HCT116 (cell line): ENCODE data around the gene NYAP1. TPM values are rescaled to one million over a fixed set of nuclear protein-coding genes. Genes with fewer than 3 reads are reported as not detected.
"Not testable (repeated sequence)": the region's sequence is repeated elsewhere in the genome, so short reads cannot be mapped to it uniquely, and the experiment has no call there.

Experiments
- ATAC-seq: fragments of 200-7000 bp; cut with Tn5 transposase; 2 replicates; pipeline ENCODE4 v1.9.1; 2020; ENCODE audit warnings: mild to moderate bottlenecking, moderate library complexity
- BruUV-seq: library from RNA; stranded (reverse); fragments of 400-500 nt; replicated peaks from 2 replicates; lab custom pipeline; 2021; lab: Mats Ljungman, UMichigan
- CTCF ChIA-PET: fragments of 300-600 bp; sonication (Branson Sonifier 250); formaldehyde crosslinking; loops from one replicate; lab custom pipeline; 2021; ENCODE audit warnings: antibody characterized with exemption; lab: Charles Lee
- POLR2A ChIA-PET: fragments of 300-600, 350-600 bp; sonication (Branson Sonifier 250); formaldehyde crosslinking; loops from one replicate; lab custom pipeline; 2021; ENCODE audit warnings: antibody characterized with exemption; lab: Charles Lee
- RAD21 ChIA-PET, 2 experiments: fragments of 300-600 bp; sonication (Branson Sonifier 250); formaldehyde crosslinking; loops; one replicate each; lab custom pipeline; 2023; ENCODE audit warnings: low total read pairs in 2 of 2; ENCODE audit not compliant: uncharacterized antibody in 2 of 2, unreplicated experiment in 2 of 2, low non-redundant PET in 1 of 2; lab: Charles Lee
- DNase-seq: peaks from one replicate; pipeline ENCODE4 v3.0.0-alpha.2; 2010; ENCODE audit warnings: low read depth, low spot score
- H2AFZ ChIP-seq: fragments of 200-600 bp; shearing (Covaris generic), sonication (generic); 2 replicates; pipeline ENCODE4 v1.6.1; 2017; ENCODE audit warnings: low read depth, mixed run types, mixed read lengths, antibody characterized with exemption, low read length; ENCODE audit not compliant: poor library complexity, severe bottlenecking
- H3K27ac ChIP-seq: 2 replicates; pipeline ENCODE4 v1.5.1; 2012; ENCODE audit warnings: low read depth, low read length
- H3K27me3 ChIP-seq: fragments of 200-600 bp; sonication (generic); 2 replicates; pipeline ENCODE4 v1.6.1; 2016; ENCODE audit warnings: mixed run types, low read length, mixed read lengths; ENCODE audit not compliant: insufficient read depth
- H3K36me3 ChIP-seq, 2 experiments: fragments of 200-500 bp in 1 of 2; fragments of 200-600 bp in 1 of 2; sonication (Bioruptor generic) in 1 of 2; sonication (generic) in 1 of 2; 2 replicates each; pipeline versions ENCODE4 v1.5.1 to v1.6.1; 2014 to 2016; ENCODE audit warnings: low read length in 2 of 2, inconsistent platforms in 1 of 2, mixed read lengths in 1 of 2, mixed run types in 1 of 2; ENCODE audit not compliant: insufficient read depth in 2 of 2, control insufficient read depth in 1 of 2
- H3K4me1 ChIP-seq, 2 experiments: fragments of 200-600 bp in 1 of 2; sonication (generic) in 1 of 2; 2 replicates each; pipeline versions ENCODE4 v1.5.1 to v1.6.1; 2012 to 2017; ENCODE audit warnings: low read length in 2 of 2, inconsistent platforms in 1 of 2, mild to moderate bottlenecking in 1 of 2, mixed read lengths in 1 of 2, mixed run types in 1 of 2, moderate library complexity in 1 of 2; ENCODE audit not compliant: insufficient read depth in 2 of 2, control insufficient read depth in 1 of 2
- H3K4me2 ChIP-seq: fragments of 200-600 bp; sonication (generic); 2 replicates; pipeline ENCODE4 v1.6.1; 2017; ENCODE audit warnings: mixed run types, low read length, mixed read lengths
- H3K4me3 ChIP-seq, 2 experiments: fragments of 200-600 bp in 1 of 2; sonication (generic) in 1 of 2; replicated peaks in 1 of 2; 2 replicates each; pipeline ENCODE4 v1.5.1; 2011 to 2016; ENCODE audit warnings: low read length in 2 of 2, control low read depth in 1 of 2, low read depth in 1 of 2, mild to moderate bottlenecking in 1 of 2, mixed read lengths in 1 of 2, mixed run types in 1 of 2
- H3K79me2 ChIP-seq: fragments of 200-600 bp; sonication (generic); 2 replicates; pipeline ENCODE4 v1.6.1; 2017; ENCODE audit warnings: mild to moderate bottlenecking, mixed run types, low read length, moderate library complexity, mixed read lengths; ENCODE audit not compliant: insufficient read depth
- H3K9ac ChIP-seq: fragments of 200-600 bp; sonication (generic); 2 replicates; pipeline ENCODE4 v1.6.1; 2016; ENCODE audit warnings: low read length, mixed read lengths
- H3K9me2 ChIP-seq: fragments of 200-600 bp; sonication (generic), shearing (Covaris generic); 2 replicates; pipeline ENCODE4 v1.6.1; 2017; ENCODE audit warnings: mixed run types, mild to moderate bottlenecking, moderate library complexity; ENCODE audit not compliant: insufficient read depth
- H3K9me3 ChIP-seq, 2 experiments: fragments of 200-500 bp in 1 of 2; fragments of 200-600 bp in 1 of 2; sonication (Bioruptor generic) in 1 of 2; sonication (generic) in 1 of 2; 2 replicates each; pipeline ENCODE4 v1.6.1; 2014 to 2017; ENCODE audit warnings: low read length in 2 of 2, mixed read lengths in 2 of 2, inconsistent platforms in 1 of 2, low read depth in 1 of 2, mild to moderate bottlenecking in 1 of 2, mixed run types in 1 of 2, moderate library complexity in 1 of 2; ENCODE audit not compliant: control insufficient read depth in 1 of 2, insufficient read depth in 1 of 2
- H4K20me1 ChIP-seq: fragments of 200-600 bp; sonication (generic), shearing (Covaris generic); 2 replicates; pipeline ENCODE4 v1.6.1; 2017; ENCODE audit warnings: mixed run types, mild to moderate bottlenecking, moderate library complexity; ENCODE audit not compliant: insufficient read depth
- ATF3 ChIP-seq: IDR thresholded peaks from 2 replicates; pipeline ENCODE4 v1.6.1; 2012
- EZH2phosphoT487 ChIP-seq: fragments of 200-600 bp; IDR thresholded peaks from 2 replicates; pipeline ENCODE4 v1.6.1; 2018; ENCODE audit warnings: antibody characterized with exemption, borderline replicate concordance
- RAD21 ChIP-seq: IDR thresholded peaks from 2 replicates; pipeline ENCODE4 v1.6.1; 2012; ENCODE audit warnings: low read depth, mild to moderate bottlenecking
- REST ChIP-seq: IDR thresholded peaks from 2 replicates; pipeline ENCODE4 v1.6.1; 2012; ENCODE audit warnings: low read depth
- SIN3A ChIP-seq: IDR thresholded peaks from 2 replicates; pipeline ENCODE4 v1.6.1; 2012; ENCODE audit warnings: low read depth
- SP1 ChIP-seq: IDR thresholded peaks from 2 replicates; pipeline ENCODE4 v1.6.1; 2012; ENCODE audit warnings: low read depth
- TCF7L2 ChIP-seq: IDR thresholded peaks from 2 replicates; pipeline ENCODE4 v1.7.0; 2011; ENCODE audit warnings: borderline replicate concordance, inconsistent platforms; ENCODE audit not compliant: insufficient read depth, insufficient read length; ENCODE audit errors: extremely low read depth
- ZFX ChIP-seq: fragments of 450-650 bp; IDR thresholded peaks from 2 replicates; pipeline ENCODE4 v1.6.1; 2017
- intact Hi-C: fragments of 100-400 bp; cut with micrococcal nuclease; formaldehyde crosslinking; loops from 2 replicates; pipeline ENCODE4 v1.10.0; 2022
- total RNA-seq: library from RNA; stranded (reverse); gene quantifications from one replicate; pipeline ENCODE4 v1.2.1, GENCODE V29; 2021; ENCODE audit not compliant: unreplicated experiment
- TF ChIP-seq, protein P1 (sequence below), 3 experiments: fragments of 200-600 bp in 1 of 3; sonication (generic) in 1 of 3; IDR thresholded peaks in 2 of 3; conservative IDR thresholded peaks in 1 of 3; 2 replicates each; pipeline ENCODE4 v1.5.1; 2012 to 2017; ENCODE audit warnings: low read depth in 2 of 3, low read length in 2 of 3, antibody characterized with exemption in 1 of 3, borderline replicate concordance in 1 of 3, control low read depth in 1 of 3, mild to moderate bottlenecking in 1 of 3, mixed read lengths in 1 of 3, mixed run types in 1 of 3, moderate library complexity in 1 of 3; ENCODE audit not compliant: insufficient read depth in 1 of 3

The NYAP1 gene
- total RNA-seq, 1 experiment from 2014 or later: 6.7 TPM

DNA sequence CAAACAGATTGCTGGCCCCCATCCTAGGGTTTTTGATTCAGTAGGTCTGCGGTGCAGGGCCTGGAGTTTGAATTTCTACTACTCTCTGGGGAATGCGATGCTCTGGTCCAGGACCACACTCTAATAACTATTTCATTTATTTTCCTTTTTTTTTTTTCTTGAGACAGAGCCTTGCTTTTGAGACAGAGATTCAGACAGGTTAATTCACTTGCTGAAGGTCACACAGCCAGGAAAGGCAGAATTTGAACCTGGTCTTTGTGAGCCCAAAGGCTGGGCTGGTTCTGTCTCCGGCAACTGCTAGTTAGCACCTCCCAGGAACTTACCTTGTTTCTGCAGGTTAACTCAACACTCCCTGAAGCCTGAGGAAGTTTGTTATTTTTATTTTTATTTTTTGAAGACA is 31.2 kb upstream of the NYAP1 start:
- ChIA-PET CTCF (no interaction called here), RAD21 (no interaction called here), POLR2A (interaction anchor here (0.7 to 0.8 kb wide), 2 partner anchors 12 to 24 kb away, joined by 3 read pairs; partner anchors contain the start of gene ZCWPW1)
- no peak overlapping the region for H2AFZ ChIP-seq
- BruUV-seq: no TSS peak
- no peaks in the 10 kb centered on the region for H3K36me3 ChIP-seq
- H3K9me2 ChIP-seq: no peaks in the 10 kb centered on the region
- H3K79me2 ChIP-seq: no peaks in the 10 kb centered on the region
- peaks cover 6 to 27% of the 10 kb centered on the region in 2 experiments; a peak in 3 of 4 replicates for H3K4me1 ChIP-seq
- TF ChIP-seq RAD21: no peak
- no peak for TF ChIP-seq TCF7L2
- TF ChIP-seq ATF3: no peak
- TF ChIP-seq SIN3A: no peak
- TF ChIP-seq ZFX: no peak
- TF ChIP-seq, protein P1, sequence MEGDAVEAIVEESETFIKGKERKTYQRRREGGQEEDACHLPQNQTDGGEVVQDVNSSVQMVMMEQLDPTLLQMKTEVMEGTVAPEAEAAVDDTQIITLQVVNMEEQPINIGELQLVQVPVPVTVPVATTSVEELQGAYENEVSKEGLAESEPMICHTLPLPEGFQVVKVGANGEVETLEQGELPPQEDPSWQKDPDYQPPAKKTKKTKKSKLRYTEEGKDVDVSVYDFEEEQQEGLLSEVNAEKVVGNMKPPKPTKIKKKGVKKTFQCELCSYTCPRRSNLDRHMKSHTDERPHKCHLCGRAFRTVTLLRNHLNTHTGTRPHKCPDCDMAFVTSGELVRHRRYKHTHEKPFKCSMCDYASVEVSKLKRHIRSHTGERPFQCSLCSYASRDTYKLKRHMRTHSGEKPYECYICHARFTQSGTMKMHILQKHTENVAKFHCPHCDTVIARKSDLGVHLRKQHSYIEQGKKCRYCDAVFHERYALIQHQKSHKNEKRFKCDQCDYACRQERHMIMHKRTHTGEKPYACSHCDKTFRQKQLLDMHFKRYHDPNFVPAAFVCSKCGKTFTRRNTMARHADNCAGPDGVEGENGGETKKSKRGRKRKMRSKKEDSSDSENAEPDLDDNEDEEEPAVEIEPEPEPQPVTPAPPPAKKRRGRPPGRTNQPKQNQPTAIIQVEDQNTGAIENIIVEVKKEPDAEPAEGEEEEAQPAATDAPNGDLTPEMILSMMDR (IDR thresholded peaks at IDR 0.05 in 2 of 3, conservative IDR thresholded peaks at IDR 0.05 in 1 of 3; ENCODE audit: borderline replicate concordance in 1 of 3, insufficient read depth in 1 of 3, low read depth in 2 of 3, low read length in 2 of 3): no peak
- no peak for TF ChIP-seq REST
- no peak for TF ChIP-seq SP1
- TF ChIP-seq EZH2phosphoT487: no peak
- no peak overlapping the region for H3K4me3 ChIP-seq
- no peak overlapping the region for H3K27ac ChIP-seq
- H3K9ac ChIP-seq: no peak overlapping the region
- no peaks in the 10 kb centered on the region for H3K27me3 ChIP-seq
- no peaks in the 10 kb centered on the region for H3K9me3 ChIP-seq
- no peak overlapping the region for H3K4me2 ChIP-seq
- no peak for DNase-seq
- no peak for ATAC-seq
- intact Hi-C loops: no loop called here
- H4K20me1 ChIP-seq: no peaks in the 10 kb centered on the region

DNA sequence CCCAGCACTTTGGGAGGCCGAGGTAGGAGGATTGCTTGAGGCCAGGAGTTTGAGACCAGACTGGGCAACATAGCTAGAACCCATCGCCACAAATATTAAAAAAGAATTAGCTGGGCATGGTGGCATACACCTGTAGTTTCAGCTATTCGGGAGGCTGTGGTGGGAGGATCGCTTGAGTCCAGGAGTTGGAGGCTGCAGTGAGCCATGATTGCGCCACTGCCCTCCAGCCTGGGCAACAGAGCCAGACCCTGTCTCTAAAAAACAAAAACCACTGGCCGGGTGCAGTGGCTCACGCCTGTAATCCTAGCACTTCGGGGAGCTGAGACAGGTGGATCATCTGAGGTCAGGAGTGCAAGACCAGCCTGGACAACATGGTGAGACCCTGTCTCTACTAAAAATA is 29.9 kb upstream of the NYAP1 start:
- H3K27me3 ChIP-seq, H3K27ac ChIP-seq, intact Hi-C loops, H3K4me2 ChIP-seq, H2AFZ ChIP-seq, H4K20me1 ChIP-seq, BruUV-seq, DNase-seq, H3K9me3 ChIP-seq, RAD21 ChIA-PET, H3K36me3 ChIP-seq, ATAC-seq, H3K79me2 ChIP-seq, H3K4me3 ChIP-seq, H3K9me2 ChIP-seq, H3K9ac ChIP-seq: not testable (repeated sequence)
- peaks cover 6 to 27% of the 10 kb centered on the region in 2 experiments; a peak in 3 of 4 replicates for H3K4me1 ChIP-seq
- POLR2A ChIA-PET: interaction anchor here (0.7 to 2.4 kb wide), 3 partner anchors 17 to 105 kb away, joined by 3 to 8 read pairs (median 3); partner anchors contain the start of gene ZCWPW1
- CTCF ChIA-PET: interaction anchor here (1.5 kb wide), 1 partner anchor 12 kb away, joined by 3 read pairs; no protein-coding TSS in a partner anchor
